CD4-positive, alpha-beta T cell treated with Interferon alpha-2 for 1 hour (primary cell): Measurements from ENCODE around the gene DGKB.
"Not testable (repeated sequence)": the region's sequence is repeated elsewhere in the genome, so short reads cannot be mapped to it uniquely, and the experiment has no call there.

Source experiments
- DNase-seq, 2 donors: peaks; one replicate each; pipeline ENCODE4 v3.0.0-alpha.2; 2020 to 2022

Gene DGKB

DNA sequence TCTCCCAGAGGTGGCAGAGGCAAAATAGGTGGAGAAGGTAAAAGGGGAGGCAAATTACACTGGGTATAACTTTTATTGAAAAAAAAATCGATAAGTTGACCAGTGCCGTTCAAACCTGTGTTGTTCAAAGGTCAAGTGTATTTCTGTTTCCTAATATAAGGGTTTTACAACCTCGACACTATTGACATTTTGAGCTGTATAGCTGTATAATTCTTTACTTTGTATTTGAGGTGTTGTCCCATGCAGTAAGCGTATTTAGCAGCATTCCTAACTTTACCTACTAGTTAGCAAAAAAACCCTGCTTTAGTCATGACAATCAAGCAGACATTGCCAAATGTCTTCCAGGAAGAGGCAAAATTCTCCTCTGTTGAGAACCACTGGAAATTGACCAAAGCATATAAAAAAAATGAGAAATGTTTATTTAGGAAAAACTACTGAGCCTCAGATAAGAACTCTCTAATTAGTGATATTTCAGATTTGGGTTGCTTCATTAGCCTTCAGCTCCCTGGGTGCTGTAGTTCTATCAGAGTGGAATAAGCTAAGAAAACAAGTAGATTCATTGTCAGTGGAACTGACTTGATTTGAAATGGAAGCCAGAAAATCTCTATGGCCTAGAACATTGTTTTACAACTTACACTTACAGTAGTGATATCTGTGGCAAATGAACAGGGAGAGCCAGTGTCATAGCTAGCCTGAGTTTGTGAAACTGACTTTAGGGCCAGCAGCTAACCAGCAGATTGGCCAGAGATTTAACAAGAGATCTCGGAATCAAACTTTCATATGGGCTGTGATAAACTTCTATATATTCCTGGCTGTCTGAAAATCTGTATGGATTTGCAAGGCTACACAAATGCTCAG lies 331.6 kb downstream of the DGKB start:
- DNase-seq: no peak

GRCh38 chr7:14552060-14552459 lies 350.5 kb downstream of the DGKB start:
- no peak for DNase-seq

GRCh38 chr7:14551310-14551709 lies 351.2 kb downstream of the DGKB start:
- no peak for DNase-seq

- DNase-seq: no peak
Observed at GRCh38 chr7:14542624-14543023, 359.9 kb downstream of the DGKB start.

DNA sequence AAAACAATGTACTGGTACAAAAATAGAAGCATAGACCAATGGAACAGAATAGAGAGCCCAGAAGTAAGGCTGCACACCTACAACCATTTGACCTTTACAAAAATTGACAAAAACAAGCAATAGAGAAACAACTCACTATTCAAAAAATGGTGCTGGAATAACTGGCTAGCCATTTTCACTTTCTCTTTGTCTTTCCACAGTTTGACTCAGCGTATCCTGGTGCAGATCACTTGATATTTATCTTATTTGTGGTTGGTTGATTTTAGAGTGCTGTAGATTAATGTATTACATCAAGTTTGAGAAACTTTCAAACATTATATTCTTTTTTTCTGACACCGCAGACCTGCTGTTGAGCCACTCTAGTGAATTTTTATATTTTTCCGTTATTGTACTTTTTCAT lies 381.4 kb downstream of the DGKB start:
- no peak for DNase-seq

DNA sequence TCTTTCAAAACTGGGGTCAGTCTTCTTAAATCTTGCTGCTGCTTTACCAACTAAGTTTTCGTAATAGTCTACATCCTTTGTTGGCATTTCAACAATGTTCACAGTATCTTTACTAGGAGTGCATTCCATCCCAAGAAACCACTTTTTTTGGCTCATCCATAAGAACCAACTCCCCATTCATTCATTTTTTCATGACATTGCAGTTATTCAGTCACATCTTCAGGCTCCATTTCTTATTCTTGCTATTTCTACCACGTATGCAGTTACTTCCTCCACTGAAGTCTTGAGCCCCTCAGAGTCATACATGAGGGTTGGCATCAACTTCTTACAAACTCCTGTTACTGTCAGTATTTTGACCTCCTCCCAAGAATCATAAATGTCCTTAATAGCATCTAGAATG lies 392.3 kb downstream of the DGKB start:
- no peak for DNase-seq

DNA sequence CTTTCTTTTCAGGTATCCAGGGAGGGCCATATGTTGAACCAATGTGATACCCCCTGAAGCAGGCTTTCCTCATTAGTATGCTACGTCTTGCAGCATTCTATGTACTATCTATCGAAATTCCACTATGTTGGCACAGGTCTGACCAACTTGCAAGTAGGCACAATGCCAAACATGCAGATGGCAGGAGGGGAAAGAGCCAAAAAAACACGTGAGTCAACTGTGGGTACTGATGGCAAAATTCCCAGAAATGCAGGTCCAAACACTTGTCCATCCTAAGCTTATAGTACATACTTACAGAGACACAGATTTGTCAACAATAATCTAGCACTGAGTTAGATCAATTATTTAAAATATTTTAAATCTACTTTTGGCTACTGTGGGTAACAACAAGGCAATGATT lies 394.9 kb downstream of the DGKB start:
- DNase-seq: no peak

DNA sequence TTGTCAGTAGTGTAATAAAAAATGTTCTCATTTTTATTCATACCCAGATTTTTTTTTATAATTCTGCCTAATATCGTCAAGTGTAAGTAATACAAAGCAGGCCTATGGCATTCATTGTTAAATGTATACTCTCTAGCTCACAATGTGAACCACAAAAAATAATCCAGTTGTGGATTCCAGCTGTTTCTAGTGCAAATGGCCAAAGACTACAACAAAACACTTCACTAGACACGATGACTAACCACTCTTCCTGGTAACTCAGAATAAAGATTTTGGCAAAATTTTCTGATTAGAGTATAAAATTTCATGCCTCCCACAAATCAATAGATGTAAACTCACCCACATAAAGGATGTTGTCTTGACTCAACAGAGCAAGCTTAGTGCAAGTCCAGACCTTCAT lies 396.6 kb downstream of the DGKB start:
- DNase-seq: no peak

- DNase-seq: no peak
Observed at GRCh38 chr7:14504134-14504533, 398.4 kb downstream of the DGKB start.

DNA sequence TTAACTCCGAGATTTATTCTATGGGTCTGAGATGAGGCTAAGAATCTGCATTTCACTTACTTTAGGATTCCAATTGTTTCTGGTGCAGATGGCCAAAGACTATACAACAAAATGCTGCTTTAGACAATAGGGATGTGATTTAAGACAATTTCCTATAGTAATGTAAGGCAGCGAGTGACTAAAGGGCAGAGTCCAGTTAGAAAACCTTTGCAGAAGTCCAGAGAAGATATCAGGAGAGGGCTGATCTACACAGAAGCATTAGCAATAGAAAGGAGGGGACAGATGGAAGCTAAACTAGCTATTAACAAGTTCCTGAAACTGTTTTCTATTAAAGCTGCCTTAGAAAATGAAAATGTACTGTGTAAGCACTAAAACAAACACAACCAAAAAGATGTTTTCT lies 398.9 kb downstream of the DGKB start:
- DNase-seq: no peak

DNA sequence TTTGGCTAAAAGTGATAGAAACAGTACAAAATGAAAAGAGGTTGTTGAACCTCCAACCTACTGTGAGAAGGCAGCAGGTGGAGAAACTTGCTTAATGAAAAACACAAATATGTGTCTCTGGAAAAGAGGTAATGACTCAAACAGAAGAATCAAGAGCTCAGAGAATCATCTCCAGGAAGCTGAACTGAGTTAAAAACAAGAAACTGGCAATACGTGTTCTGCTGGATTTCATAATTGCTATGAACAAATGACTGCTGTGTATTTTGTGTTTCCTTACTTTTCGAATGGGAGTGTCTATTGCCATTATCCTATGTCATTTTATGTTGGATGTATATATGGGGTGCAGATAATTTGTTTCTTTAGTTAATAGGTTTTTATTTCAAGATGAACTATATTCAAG lies 401.1 kb downstream of the DGKB start:
- no peak for DNase-seq

DNA sequence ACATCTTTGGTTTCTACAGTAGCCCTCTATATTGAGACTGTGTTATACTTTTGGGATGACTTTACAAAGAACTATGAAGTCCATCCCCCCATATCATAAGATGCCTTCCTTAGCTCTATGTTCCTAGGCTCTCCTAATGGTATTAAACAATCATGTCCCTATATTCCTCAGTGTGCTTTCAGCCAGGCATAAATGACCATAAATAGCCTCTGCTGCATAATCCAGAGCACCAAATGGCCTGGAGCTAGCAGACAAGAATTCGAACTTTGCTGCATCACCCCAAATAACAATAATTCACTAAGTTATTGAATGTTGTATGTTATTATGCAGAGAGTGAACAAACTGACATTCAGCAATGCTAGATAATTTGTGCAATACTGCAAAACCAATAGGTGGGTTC lies 405.2 kb downstream of the DGKB start:
- no peak for DNase-seq

DNA sequence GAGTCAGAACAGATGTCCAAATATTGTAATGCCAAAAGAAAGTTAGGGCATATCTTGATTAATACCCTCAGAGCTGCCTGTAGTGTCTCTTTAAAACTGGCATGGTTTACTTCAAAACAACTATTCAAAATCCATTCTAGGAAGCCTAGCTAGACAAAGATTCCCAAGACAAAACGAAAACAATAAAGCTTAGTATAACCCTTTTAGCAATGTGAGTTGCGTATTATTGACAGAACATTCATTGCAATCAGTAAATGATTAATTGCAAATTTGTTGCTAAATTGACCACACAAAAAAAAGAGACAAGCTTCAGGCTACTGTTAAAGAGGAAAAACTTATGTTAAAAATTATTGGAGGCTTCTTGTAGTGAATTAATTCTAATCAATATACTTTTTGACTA lies 406.9 kb downstream of the DGKB start:
- no peak for DNase-seq

GRCh38 chr7:14487701-14488395 lies 414.7 kb downstream of the DGKB start:
- DNase-seq: no peak

GRCh38 chr7:14483663-14484062 lies 418.9 kb downstream of the DGKB start:
- no peak for DNase-seq

GRCh38 chr7:14480281-14480680 lies 422.3 kb downstream of the DGKB start:
- no peak for DNase-seq

DNA sequence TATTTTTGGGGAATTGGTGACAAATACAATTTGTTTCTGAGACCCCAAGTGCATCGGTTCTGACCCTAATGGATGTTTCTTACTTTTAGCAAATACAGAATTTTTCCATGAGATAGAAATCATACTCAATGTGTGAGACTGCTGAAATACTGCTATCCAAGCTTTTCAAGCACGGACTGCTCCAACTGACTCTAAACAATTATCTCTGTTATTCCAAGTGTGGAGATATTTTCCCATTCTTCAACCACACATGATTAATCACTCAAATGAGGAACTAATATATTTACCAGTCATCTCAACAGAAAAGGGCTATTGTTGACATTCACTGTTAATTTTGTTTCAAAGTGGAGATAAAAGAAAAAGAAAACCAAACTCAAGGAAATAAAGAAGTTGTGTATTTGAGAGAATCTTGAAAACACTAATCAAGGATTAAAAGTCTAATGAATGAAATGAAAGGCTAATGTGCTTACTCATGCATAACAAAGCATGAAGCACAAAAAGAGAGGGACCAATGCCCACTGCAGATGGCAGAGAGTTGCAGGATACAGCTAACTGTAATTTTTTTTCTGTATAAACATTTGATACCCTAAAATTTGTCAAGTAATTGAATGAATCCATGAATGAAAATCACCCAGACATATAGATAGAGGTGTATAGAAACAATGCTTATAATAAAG lies 423.6 kb downstream of the DGKB start:
- DNase-seq: no peak

DNA sequence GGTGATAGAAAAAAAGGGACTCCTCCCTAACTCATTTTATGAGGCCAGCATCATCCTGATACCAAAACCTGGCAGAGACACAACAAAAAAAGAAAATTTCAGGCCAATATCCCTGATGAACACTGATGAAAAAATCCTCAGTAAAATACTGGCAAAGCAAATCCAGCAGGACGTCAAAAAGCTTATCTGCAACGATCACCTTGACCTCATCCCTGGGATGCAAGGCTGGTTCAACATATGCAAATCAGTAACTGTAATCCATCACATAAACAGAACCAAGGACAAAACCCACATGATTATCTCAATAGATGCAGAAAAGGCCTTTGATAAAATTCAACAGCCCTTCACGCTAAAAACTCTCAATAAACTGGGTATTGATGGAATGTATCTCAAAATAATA lies 440.8 kb downstream of the DGKB start:
- DNase-seq: not testable (repeated sequence)

- not testable (repeated sequence) for DNase-seq
Observed at GRCh38 chr7:14458846-14459245, 443.7 kb downstream of the DGKB start.

DNA sequence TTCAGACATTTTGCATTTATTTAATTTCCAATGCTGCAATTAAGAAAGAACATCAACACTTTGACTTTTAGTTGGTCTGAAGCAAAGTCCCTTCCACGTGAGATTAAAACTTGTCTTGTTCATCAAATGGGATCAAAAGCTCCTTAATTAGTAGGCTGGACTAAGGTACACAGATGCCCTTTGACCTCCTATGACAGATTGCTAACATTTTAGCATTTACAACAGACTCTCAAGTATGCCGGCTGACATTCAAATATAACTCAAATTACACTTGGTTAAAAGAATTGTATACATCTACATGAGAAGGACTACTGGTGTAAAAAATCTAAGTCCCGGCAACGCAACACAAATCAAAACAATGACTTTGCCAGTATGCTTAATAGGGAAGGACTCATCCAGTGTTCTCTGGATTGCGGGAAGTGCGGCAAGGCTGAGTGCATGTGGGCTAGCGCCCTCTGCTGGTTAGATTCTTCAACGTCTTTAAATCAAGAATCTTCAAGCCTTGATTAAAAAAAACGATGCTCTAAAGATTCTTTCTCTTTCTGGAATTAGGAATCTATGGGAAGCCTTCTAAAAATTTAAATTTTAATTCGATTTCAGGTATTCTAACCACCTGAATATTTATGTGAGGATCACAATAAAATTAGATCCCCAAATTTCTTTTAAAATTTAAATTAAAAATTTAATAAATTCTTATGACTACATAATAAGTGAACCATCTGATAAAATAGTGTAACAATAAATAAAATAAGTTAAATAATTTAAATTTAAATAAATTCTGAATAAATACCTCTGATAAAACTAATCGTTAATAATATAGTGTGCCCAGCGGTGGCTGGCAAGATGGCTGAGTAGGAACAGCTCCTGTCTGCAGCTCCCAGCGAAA lies 444.7 kb downstream of the DGKB start:
- peak; percentile 16 to 54 for DNase-seq

DNA sequence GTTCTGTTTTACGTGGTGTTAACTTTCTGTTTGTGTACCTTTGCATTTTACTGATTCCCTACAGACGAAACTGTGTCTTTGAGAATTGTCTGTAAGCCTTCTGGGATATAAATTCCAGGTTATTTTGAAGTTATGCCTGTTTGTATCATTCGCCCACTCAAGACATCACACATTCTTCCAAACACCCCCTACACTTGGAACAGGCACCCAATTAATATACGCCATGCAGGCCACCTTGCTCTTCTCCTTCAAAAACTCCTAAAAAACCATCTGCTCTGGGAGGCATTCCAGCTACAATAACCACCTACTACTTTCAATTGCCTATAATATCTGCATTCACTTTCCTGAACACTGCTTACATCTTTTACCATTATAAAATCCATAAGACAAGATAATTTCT lies 453.3 kb downstream of the DGKB start:
- DNase-seq: no peak

- DNase-seq: peak in 1 of 2 donors; percentile 18
Observed at GRCh38 chr7:14446829-14447228, 455.7 kb downstream of the DGKB start.

DNA sequence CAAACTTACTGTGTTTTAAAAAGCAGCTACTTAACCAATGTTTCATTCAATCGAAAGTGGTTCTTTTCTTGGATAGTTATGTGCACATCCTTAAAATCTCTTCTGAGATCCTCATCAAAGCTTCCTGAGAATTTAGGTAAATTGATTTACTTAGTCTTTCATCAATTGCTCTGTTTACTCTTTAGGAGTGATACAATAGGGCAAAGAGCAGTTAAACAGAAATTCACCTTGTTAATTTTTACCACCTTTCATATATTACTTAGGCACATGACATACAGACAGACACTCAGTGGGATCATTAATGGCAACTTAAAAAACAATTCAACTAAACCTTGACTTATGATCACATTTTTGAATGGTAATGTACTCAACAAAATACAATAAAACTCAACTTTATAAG lies 456.3 kb downstream of the DGKB start:
- DNase-seq: no peak
